GM10847 (cell line): ENCODE data around the gene ATF6B.
A peak's percentile ranks its signal among the peaks of the same experiment; 100 is the strongest.

ENCODE experiments used
- POLR2A ChIP-seq: IDR thresholded peaks from 2 replicates; pipeline ENCODE4 v1.6.1; 2011; ENCODE audit not compliant: insufficient read length; ENCODE audit errors: extremely low read depth

The ATF6B gene

GRCh38 chr6:32127717-32128592 lies at the start of gene ATF6B:
TSS of gene ATF6B (minus strand) at chr6:32128246. CDS start at chr6:32128207, 39 bp downstream.
- peak; percentile 62 for TF ChIP-seq POLR2A

DNA sequence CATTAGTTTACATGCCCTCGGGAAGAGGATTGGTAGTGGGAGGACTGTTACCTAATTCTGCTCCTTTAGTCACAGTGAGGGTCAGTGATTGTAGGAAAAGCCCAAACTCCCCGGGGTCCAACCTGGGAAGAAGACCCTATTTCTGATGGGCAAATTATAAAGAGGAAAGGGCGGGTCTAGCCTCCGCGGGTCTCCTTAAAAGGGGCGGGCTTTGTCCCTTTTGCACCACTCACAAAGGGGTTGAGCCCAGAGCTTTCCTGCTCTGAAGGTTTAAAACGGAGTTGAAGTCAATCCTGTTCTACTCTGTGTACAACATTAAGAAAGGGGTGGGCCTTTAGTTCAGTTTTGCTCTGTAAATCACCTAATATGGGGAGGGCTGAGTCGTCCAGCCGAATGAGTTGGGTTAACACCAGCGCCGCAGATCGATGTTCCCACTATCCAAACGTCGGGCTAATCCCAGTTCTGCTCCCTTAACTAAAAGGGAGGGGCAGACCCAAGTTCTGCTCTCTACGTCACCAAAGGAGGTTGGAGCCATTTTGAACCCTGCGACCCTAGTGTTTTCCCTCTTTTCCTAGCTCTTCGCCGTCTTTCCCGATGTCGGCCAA lies 49.2 kb upstream of the ATF6B start:
- TF ChIP-seq POLR2A, result peak; percentile 1

DNA sequence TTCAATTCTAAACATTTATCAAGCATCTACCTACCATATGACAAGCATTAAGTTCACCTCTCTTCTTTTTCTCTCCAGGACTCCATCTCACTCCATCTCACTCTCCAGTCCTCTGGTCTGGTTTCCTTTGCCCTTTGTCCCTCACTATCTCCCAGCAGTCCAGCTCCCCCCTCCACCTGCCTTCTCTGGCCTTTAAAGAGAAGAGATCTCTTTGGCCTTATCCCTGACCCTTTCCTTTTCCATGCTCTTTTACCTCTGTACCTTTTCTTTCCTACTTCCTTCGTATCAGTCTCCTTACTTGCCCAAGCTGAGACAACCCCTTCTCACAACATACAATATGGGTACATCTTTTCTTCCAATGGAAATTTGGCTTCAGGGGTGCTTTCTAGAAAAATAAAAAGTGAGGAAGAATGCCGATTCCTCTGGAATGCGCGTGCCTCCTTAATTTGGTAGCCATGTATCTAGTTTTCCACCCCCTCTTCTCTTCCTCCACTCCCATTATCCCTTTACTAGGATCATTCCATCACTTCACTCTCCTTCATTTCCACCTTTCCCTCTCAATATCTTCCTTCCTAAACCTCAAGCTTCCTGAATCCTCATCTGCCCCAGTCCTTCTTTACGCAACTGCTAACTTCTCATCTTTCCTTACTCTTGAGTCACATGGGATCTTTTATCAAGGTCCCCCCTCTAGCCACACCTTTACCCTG lies 48.6 kb upstream of the ATF6B start:
- TF ChIP-seq POLR2A, result no peak

DNA sequence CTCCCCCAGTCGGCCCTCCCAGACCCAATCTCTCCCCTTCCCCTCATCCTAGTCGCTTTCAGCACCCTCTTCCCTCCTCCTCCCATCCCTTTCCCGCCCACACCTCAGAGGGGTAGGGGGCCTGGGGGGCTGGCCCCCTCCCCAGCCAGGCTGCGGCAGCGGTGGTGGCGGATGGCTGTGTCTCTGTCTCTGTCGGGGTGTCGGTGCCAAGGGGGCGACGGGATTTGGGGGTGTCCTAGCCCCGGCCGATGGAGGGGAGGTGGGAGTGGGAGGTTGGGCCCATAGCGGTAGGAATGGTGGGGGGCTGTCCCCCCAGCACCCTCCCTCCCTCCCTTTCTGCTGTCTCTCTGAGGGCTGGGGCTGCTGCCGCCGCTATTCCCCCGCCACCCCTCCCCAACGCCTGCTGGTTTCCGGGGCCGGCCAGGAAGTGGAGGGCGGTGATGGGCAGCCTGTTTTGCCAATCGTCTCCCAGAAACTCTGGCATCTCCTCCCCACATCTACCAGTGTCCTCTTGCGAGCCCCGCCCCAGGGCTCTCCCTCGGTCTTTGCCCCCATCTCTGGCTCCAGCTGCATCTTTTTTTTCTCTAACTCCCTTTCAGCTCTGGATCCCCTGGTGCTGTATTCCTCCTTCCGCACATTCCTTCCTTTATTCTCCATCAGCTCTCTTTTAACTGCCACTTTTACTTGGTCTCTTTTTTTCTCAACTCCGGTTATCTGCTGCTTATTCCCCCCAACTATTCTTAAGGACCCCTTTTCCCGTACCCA lies 47.8 kb upstream of the ATF6B start, which contains the start of gene AGPAT1:
AGPAT1 (minus strand) TSS at position 374 of the 765 bp plus-strand sequence. CDS start 4,588 bp downstream, outside the sequence.
- TF ChIP-seq POLR2A, result peak; percentile 56

DNA sequence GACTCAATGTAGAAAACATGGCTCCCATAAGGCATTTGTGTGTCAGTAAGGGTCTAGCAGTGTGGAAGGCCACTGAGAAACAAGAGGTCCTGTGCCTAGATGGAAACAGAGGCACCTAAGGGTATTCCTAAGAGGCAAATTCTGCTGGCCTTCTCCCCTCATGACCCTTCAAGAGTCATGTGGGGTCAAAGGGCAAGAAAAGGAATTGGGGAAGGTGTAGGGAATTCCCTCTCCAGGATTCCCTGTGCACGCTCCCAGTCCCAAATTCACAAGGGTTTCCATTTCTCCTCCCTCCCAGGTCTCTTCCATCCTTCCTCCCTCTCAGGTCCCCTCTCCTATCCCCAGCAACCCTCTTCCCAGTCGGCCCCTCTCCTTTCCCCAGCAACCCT lies 47.3 kb upstream of the ATF6B start:
- TF ChIP-seq POLR2A, result no peak

DNA sequence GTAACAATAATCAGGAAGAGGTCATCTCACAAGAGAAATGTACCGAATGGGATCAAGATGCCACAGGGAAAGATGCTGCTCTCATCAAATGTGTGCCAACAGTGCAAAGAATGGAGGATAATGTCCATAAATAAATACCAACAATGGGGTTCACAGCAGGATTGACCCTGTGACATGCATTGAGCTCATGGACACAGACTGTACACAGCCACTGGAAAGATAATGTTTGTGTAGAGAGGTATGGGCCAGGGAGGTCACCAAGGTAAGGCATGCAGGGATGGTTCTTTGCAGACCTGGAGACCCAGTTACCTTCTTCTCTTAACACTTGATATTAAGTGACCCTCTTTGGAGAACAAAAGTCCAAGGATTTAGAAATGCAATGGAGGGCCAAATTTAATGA lies 46.4 kb upstream of the ATF6B start:
- no peak for TF ChIP-seq POLR2A

GRCh38 chr6:32173051-32173727 lies 45.1 kb upstream of the ATF6B start:
- TF ChIP-seq POLR2A, result no peak

DNA sequence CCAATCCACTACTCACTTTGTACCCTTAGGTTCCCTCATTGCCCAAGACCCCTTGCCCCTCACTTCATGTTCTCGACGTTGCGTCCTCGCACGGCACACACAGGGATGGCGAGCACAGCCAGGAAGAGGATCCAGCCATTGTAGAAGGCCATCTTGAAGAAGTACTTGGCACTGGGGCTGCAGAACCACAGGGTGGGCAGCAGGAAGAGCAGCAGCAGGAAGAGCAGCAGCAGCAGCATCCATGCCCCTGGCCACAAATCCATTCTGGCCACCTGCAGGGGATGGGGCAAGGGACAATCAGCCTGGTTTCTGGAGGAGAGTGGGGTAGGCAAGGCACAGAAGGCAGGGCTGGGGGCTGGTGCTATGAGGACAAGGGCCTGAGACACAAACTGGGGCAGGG lies 43.2 kb upstream of the ATF6B start:
- no peak for TF ChIP-seq POLR2A

DNA sequence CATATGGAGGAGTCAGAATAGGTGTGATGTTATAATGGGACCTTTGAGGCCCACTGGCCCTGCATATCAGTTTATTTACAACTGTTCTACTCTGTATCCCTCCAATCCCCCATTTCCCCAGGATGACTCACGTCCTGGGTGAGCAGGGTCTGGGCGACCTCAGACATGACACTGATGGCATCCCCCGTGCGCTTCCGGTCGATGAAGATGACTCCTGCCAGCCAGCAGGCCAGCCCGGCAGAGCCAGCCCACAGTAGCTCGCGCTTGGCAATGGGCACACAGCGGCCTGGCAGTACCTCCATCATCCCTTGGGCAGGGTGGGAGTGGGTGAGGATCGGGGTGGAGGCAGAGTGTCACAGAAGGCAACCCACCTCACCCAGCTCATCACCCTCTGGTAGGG lies 42.2 kb upstream of the ATF6B start:
- no peak for TF ChIP-seq POLR2A

GRCh38 chr6:32168807-32169591 lies 41.0 kb upstream of the ATF6B start:
- no peak for TF ChIP-seq POLR2A

GRCh38 chr6:32168350-32168749 lies 40.3 kb upstream of the ATF6B start:
- TF ChIP-seq POLR2A, result no peak

GRCh38 chr6:32167761-32168262 lies 39.8 kb upstream of the ATF6B start:
- no peak for TF ChIP-seq POLR2A

- TF ChIP-seq POLR2A, result no peak
These were observed 39.2 kb upstream of the ATF6B start for GRCh38 chr6:32167154-32167760.
